GM04503 (cell line): ENCODE results near the gene NDOR1.
"Not testable (repeated sequence)": the region's sequence is repeated elsewhere in the genome, so short reads cannot be mapped to it uniquely, and the experiment has no call there.

Experiments used
- DNase-seq: peaks from one replicate; pipeline ENCODE4 v3.0.0-alpha.2; 2012; ENCODE audit warnings: low read depth

NDOR1 gene

DNA sequence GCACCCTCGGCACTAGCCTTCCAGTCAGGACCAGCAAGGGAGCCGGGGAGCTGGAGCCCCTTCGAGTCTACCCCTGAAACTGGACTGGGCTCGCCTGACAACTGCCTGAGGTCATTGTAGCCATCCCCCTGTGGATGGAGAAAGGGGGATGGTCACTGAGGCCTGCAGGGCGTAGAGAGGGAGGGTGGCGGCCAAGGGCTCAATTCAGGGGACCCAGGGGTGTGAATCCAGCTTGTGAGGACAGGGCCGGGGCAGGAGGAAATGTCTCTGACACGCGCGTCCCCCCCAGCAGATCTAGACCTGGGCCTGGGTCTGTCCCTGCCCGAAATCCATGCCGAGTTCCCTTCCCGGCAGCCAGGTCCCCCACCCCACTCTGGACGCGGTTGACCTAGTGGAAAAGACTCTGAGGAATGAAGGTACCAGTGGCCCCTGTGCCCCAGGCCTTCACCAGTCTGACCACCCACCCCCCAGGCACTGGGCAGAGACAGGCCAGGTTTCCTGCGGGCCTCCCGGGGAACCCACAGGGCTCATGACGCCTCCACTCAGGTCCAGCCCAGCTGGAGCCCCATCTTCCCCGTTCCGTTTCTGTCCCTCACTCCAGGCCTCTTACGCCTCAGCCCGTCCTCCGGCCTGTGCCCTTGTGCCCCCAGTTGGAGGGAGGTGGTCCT lies 26.0 kb downstream of the NDOR1 start:
- no peak for DNase-seq

DNA sequence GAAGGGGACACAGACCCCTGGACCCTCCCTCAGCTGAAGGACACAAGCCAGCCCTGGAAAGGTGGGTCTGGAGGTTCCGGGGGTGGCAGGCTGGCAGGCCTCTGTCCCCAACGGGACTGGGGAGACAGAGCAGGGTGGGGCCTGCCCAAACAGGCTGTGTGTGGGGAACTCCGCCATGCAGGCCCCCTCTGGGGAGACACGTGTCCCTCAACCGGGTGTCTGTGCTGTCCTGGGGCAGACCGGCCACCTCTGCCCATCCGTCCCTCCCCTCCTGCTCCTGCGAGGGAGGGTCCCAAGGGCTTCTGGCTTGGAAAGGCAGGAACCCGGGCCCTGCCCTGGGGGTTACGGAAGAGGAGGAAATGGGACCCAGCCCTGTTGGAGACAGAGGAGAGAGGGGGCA lies 26.6 kb downstream of the NDOR1 start:
- DNase-seq: no peak

DNA sequence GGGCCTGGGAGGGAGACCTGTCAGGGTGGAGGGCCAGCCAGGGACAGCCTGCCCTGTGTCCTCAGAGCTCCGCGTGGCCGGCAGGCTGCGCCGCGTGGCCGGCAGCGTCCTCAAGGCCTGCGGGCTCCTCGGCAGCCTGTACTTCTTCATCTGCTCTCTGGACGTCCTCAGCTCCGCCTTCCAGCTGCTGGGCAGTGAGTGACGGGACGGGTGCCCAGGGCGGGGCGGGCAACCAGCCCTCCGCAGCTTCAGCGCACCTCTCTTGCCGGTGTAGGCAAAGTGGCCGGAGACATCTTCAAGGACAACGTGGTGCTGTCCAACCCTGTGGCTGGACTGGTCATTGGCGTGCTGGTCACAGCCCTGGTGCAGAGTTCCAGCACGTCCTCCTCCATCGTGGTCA lies 27.0 kb downstream of the NDOR1 start:
- no peak for DNase-seq

DNA sequence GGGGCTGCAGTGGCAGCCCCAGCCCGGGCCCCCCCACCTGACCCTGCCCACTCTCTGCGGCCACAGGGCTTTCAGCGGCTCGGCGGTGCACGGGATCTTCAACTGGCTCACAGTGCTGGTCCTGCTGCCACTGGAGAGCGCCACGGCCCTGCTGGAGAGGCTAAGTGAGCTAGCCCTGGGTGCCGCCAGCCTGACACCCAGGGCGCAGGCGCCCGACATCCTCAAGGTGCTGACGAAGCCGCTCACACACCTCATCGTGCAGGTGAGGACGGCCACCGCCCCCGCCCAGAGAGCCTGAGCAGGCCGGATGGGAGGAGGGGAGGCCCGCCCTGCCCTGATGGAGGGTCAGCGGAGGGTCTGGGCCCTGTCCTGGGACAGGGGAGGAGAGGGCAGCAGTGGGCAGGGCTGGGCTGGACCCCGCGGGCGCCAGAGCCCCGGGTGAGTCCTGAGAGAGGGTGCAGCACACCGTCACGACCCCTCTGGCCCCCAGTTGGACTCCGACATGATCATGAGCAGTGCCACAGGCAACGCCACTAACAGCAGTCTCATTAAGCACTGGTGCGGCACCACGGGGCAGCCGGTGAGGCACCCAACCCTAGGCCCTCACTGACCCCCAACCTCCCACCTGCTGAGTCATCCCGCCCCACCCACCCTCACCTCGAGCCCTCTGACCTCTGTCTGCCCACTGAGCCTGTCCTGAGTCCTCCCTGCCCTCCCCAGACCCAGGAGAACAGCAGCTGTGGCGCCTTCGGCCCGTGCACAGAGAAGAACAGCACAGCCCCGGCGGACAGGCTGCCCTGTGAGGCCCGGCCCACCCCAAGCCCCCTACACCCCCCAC lies 27.9 kb downstream of the NDOR1 start:
- no peak for DNase-seq

DNA sequence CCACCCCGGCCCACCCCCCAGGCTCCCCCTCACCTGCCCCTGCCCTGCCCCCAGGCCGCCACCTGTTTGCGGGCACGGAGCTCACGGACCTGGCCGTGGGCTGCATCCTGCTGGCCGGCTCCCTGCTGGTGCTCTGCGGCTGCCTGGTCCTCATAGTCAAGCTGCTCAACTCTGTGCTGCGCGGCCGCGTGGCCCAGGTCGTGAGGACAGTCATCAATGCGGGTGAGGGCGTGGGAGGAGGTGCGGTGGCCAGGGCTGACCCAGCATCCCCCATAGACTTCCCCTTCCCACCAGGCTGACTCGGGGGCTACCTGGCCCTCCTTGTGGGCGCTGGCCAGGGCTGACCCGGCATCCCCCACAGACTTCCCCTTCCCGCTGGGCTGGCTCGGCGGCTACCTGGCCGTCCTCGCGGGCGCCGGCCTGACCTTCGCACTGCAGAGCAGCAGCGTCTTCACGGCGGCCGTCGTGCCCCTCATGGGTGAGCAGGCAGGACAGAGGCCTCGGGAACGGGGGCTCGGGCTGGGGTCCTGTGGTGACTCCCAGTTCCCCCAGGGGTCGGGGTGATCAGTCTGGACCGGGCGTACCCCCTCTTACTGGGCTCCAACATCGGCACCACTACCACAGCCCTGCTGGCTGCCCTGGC lies 28.7 kb downstream of the NDOR1 start:
- DNase-seq: no peak

DNA sequence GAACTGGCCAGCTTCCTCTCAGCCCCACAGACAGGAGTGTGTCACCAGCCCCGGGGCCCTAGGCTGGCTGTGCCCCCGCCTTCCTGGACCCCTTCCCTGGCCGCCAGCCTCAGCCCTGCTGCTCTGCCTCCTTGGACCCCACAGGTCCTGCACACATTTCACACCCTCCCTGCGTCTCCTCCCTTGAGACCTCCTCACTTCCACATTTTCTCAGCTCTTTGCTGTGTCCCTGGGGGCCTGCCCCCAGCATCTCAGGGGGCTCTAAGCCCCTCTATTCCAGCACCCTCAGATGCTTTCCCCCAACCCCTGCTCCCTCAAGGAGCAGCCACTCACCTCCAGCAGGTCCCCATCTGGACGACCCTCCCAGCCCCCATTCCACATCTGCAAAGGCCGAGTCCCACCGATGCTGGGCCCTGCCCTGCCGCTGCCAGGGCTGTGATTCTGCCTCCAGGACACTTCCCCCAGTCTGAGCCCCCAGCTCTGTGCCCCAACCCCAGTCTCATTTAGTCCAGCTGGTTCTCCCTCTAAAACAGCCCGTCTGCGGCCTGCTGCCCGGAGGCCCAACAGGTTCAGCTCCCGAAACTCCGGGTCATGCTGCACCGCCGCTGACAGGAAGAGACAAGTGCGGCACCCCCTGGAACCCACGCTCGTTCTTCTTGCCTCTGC lies 29.4 kb downstream of the NDOR1 start:
- no peak for DNase-seq

DNA sequence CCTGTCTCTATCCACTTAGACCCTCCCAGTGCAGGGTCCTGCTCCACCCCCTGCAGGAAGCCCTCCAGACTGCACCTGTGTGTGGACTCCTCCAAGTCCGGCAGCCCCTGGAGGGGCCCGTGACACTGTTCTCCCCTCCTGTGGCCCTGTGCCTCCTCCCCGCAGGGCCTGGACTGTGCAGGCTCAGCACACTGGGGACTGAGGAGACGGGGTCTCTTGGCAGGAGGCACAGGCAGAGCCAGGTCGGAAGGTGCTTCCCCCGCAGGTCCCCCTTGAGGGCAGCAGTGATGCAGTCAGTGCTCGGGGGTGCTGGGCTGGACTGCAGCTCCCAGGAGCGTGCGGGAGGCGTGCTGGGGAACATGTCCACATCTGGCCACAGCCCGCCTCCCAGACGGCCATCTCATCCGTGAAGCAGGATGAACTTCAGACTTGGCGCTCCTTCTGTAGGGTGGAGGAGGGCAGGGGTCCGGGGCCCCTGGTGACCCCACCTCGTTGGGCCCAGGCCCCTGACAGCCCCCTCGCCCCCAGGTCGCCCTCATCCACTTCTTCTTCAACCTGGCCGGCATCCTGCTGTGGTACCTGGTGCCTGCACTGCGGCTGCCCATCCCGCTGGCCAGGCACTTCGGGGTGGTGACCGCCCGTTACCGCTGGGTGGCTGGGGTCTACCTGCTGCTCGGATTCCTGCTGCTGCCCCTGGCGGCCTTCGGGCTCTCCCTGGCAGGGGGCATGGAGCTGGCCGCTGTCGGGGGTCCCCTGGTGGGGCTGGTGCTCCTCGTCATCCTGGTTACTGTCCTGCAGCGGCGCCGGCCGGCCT lies 30.1 kb downstream of the NDOR1 start:
- no peak for DNase-seq

DNA sequence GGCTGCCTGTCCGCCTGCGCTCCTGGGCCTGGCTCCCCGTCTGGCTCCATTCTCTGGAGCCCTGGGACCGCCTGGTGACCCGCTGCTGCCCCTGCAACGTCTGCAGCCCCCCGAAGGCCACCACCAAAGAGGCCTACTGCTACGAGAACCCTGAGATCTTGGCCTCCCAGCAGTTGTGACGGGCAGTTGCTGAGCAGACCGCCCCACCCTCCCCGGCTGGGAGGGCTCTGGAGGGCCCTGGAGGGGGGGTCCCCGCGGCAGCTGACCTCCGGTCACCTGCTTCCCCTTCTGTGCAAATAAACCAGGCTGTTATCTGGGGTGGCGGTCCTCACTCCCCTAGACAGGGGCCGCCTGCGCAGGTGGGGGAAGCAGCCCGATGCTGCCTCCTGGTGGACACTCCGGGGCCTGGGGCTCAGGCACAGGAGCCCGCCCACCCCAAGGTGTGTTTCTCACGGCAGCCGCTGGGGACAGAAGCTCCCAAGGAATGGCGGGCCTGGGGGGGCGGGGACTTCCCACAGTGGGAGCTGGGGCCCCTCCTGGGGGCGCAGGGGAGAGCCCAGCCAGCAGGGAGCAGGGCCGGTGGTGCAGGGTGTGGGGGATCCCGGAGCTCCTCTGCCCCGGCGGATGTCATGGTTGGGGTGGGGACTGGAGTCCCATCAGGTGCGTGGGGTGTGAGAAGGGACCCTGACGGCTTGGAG lies 30.9 kb downstream of the NDOR1 start:
- no peak for DNase-seq

DNA sequence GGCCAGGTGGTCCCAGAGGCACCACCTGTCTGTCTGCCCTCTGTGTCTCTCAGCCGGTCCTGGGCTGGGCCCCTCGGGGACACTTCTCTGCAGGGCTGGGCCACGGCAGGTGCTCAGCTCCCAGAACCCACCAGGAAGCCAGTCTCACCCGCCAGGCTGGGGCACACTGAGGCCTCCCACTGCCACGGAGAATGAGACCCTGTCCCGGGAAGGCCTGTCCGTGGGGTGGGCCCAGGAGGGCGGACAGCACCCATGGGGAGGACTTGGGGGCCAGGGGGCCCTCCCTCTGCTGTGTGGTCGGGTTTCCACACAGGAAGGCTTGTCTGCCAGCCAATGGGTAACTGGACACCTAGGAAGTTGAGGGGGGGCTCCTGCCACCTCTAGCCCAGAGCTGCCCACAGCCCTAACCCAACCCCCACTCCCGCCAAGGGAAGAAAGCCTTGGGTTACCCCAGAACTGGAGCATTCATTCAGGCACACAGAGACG lies 31.5 kb downstream of the NDOR1 start:
- no peak for DNase-seq

DNA sequence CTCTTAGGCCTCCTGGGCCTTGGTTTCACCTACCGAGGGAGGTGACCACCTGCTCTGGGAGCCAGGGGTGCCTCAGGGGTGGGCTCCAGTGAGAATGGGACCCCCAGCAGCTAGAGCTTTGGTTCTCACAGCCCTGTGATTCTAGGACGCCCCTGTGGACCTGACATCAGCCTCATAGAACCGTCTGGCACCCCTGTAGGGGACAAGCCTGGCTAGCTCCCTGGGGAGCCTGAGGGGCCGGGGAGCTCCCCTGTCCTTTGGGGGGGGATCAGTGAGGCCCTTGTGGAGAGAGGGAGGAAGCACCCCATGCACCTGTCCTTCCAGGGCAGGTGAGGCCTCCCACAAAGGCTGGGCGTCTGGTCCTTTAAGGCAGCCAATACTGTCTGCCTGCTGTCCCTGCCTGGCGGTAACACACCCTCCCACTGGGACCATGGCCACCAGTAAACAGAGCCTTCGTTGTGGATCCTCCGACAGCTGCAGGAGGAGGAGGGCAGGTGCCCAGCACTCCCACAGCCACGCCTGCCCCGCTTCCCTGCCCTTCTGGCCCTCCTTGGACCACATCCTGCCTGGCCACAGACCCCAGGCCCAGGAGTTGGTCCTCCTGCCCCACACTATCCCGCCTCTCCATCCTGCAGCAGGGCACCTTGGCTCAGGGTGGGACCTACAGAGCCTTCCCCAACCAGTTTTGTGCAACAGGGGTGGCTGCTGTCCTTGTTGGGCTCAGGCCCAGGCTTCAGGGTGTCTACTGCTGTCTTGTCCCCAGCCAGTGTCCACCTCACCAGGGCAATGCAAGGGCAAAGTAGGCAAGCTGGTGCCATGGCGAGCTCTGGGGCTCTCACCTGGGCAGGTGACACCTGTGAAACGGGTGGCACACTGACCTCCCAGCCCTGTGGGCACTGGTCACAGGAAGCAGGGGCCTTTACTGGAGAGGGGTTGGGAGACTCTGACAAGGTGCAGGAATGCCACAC lies 32.5 kb downstream of the NDOR1 start:
- DNase-seq: no peak

DNA sequence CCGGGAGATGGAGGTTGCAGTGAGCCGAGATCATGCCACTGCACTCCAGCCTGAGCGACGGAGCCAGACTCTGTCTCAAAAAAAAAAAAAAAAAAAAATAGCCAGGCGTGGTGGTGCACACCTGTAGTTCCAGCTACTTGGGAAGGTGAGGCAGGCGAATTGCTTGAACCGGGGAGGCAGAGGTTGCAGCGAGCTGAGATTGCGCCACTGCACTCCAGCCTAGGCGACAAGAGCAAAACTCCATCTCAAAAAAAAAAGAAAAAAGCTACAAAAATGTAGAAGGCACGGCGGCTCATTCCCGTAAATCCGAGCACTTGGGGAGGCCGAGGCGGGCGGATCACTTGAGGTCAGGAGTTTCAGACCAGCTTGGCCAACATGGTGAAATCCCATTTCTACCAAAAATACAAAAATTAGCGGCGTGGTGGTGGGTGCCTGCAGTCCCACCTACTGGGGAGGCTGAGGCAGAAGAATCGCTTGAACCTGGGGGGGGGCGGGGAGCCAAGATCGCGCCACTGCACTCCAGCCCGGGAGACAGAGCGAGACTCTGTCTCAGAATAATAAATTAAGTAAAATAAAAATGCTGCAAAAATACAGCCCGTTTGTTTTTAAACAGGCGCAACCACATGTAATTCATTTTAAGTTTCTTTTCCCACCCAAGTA lies 34.2 kb downstream of the NDOR1 start:
- DNase-seq: not testable (repeated sequence)

DNA sequence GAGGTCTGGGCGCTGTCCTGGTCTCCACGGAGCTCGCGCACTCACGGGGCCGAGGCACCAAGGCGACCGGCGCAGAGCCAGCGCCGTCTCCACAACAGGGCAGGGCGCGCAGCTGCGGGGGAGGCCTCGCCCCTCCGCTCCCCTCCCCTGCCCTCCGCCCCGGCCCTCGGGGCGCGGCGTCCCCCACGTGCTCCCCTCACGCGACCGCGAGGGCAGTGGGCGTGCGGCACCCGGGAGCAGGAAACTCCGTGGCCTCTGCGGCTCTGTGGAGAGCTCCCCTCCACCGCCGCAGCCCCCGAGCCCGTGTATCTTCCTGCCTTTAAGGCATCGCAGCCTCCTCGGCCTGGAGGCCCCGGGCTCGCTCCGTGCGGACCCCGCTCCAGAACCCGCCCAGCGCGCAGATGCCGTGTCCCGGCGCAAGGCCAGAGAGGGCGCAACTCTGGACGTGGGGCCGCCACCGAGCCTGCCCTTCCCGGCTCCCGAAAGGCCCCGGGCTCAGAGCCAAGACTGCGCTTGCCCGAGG lies 34.9 kb downstream of the NDOR1 start:
- DNase-seq: peak; percentile 45

DNA sequence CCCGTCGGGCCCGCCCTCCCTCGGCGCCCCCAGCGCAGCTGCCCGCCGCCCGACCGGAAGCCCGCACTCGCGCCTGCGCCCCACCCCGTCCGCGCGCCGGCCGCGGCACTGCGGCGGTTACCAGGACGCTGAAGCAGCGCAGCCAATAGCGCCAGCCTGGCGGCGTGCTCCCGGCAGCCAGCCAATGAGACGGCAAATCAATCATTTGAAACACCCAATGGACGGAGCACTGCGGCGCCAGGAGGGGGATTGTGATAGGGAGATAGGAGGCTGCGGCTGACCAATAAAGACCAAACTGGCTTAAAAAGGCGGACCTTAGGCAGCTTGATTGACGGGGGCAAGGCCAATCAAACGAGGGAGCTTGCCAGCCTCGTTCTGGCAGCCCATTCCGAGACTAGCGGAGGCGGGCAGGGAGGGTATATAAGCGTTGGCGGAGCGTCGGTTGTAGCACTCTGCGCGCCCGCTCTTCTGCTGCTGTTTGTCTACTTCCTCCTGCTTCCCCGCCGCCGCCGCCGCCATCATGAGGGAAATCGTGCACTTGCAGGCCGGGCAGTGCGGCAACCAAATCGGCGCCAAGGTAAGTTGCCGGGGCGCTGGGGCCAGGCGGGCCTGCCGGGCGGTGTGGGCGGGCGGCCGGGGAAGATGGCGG lies 35.5 kb downstream of the NDOR1 start, which contains the start of gene TUBB4B:
TUBB4B (plus strand) TSS at position 447 of the 649 bp plus-strand sequence; CDS start at position 521, 74 bp downstream.
- peak; percentile 98 for DNase-seq

DNA sequence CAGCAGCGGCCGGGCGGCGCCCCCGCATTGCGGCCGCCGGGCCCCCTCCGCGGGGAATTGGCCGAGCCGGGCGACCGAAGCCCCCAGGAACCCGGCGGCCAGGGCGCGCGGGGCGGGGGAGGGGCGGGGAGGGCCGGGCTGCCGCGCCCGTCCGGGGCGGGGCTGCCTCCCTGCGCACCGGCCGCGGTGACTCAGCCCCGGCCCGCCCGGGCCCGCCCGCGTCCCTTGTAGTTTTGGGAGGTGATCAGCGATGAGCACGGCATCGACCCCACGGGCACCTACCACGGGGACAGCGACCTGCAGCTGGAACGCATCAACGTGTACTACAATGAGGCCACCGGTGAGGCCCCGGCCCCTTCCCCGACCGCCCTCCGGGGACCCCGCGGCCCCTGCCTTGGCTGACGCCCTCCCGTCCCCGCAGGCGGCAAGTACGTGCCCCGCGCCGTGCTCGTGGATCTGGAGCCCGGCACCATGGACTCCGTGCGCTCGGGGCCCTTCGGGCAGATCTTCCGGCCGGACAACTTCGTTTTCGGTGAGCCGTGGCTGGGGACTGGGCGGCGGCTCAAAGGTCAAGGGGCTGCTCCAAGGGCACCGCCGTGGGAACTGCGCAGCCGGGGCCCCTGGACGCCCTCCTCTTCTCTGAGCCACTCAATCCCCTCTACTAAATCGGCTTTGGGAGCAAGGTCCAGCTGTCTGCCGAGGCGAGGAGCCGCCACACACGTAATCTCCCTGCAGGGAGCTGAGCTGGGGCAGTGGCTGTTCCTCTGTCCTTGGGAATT lies 36.2 kb downstream of the NDOR1 start:
- no peak for DNase-seq

DNA sequence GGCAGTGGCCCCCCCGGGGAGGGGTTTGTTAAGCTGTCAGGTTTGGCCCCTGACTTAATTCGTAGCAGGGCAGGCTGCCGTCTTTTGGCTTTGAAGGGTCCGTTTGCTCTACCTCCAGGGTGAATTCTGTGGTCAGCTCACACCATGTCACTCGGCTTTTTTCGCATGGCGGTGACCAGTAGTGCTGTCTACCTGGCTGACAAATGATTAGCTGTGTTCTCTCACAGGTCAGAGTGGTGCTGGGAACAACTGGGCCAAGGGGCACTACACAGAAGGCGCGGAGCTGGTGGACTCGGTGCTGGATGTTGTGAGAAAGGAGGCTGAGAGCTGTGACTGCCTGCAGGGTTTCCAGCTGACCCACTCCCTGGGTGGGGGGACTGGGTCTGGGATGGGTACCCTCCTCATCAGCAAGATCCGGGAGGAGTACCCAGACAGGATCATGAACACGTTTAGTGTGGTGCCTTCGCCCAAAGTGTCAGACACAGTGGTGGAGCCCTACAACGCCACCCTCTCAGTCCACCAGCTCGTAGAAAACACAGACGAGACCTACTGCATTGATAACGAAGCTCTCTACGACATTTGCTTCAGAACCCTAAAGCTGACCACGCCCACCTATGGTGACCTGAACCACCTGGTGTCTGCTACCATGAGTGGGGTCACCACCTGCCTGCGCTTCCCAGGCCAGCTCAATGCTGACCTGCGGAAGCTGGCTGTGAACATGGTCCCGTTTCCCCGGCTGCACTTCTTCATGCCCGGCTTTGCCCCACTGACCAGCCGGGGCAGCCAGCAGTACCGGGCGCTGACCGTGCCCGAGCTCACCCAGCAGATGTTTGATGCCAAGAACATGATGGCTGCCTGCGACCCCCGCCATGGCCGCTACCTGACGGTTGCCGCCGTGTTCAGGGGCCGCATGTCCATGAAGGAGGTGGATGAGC lies 37.0 kb downstream of the NDOR1 start:
- DNase-seq: no peak

DNA sequence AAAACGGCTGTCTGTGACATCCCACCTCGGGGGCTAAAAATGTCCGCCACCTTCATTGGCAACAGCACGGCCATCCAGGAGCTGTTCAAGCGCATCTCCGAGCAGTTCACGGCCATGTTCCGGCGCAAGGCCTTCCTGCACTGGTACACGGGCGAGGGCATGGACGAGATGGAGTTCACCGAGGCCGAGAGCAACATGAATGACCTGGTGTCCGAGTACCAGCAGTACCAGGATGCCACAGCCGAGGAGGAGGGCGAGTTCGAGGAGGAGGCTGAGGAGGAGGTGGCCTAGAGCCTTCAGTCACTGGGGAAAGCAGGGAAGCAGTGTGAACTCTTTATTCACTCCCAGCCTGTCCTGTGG lies 37.7 kb downstream of the NDOR1 start:
- not testable (repeated sequence) for DNase-seq
